GM12892 (cell line): ENCODE data around the gene WFDC11.

Experiments used
- POLR2A ChIP-seq: IDR thresholded peaks from 2 replicates; pipeline ENCODE4 v1.6.1; 2011; ENCODE audit warnings: low read depth, low read length, control low read depth
- POLR2AphosphoS5 ChIP-seq: IDR thresholded peaks from 2 replicates; pipeline ENCODE4 v1.6.1; 2011; ENCODE audit warnings: low read depth, low read length, control low read depth

DNA sequence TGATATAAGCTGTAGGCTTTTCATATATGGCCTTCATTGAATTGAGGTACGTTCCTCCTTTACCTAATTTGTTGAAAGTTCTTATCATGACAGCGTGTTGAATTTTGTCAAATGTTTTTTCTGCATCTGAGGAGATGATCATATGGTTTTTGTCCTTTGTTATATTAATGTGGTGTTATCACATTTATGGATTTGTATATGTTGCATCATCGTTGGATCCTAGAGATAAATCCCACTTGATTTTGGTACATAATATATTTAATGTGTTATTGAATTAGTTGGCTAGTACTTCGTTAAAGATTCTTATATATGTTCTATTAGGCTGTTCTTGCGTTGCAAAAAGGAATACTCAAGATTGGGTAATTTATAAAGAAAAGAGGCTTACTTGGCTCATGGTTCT, 30.4 kb downstream of the WFDC11 start:
- TF ChIP-seq POLR2AphosphoS5 (no peak), POLR2A (no peak)
